ENCODE data around the gene CPA2. TPM values are rescaled to one million over a fixed set of nuclear protein-coding genes. Genes with fewer than 3 reads are reported as not detected.

The CPA2 gene
- total RNA-seq, 1 donor from 2014 or later = 0.52 TPM

GRCh38 chr7:130324306-130324943 lies 57.8 kb downstream of the CPA2 start:
- Histone ChIP-seq H3K27me3 (ENCODE audit: control insufficient read depth in 3 of 3, insufficient read depth in 3 of 3, low read length in 3 of 3) (no peaks in the 10 kb centered on the region), H3K4me1 (ENCODE audit: control insufficient read depth in 3 of 3, insufficient read depth in 3 of 3, low read length in 3 of 3) (no peaks in the 10 kb centered on the region), H3K27ac (ENCODE audit: low read depth, low read length) (no peak overlapping the region), H3K9me3 (ENCODE audit: control insufficient read depth in 3 of 3, low read length in 3 of 3) (no peaks in the 10 kb centered on the region), H3K4me3 (ENCODE audit: low read length in 3 of 3) (no peak overlapping the region), H3K9ac (ENCODE audit: low read depth in 1 of 3, low read length in 3 of 3) (no peak overlapping the region), H3K36me3 (ENCODE audit: control insufficient read depth in 3 of 3, insufficient read depth in 3 of 3, low read length in 3 of 3) (no peaks in the 10 kb centered on the region)

GRCh38 chr7:130329681-130330080 lies 63.0 kb downstream of the CPA2 start:
- no peaks in the 10 kb centered on the region for H3K9me3 ChIP-seq (ENCODE audit: control insufficient read depth in 3 of 3, low read length in 3 of 3)
- no peak overlapping the region for H3K9ac ChIP-seq (ENCODE audit: low read depth in 1 of 3, low read length in 3 of 3)
- H3K4me3 ChIP-seq (ENCODE audit: low read length in 3 of 3) = no peak overlapping the region
- no peaks in the 10 kb centered on the region for H3K36me3 ChIP-seq (ENCODE audit: control insufficient read depth in 3 of 3, insufficient read depth in 3 of 3, low read length in 3 of 3)
- no peak overlapping the region for H3K27ac ChIP-seq (ENCODE audit: low read depth, low read length)
- H3K4me1 ChIP-seq (ENCODE audit: control insufficient read depth in 3 of 3, insufficient read depth in 3 of 3, low read length in 3 of 3) = no peaks in the 10 kb centered on the region
- H3K27me3 ChIP-seq (ENCODE audit: control insufficient read depth in 3 of 3, insufficient read depth in 3 of 3, low read length in 3 of 3) = no peaks in the 10 kb centered on the region

- Histone ChIP-seq H3K4me3 (ENCODE audit: low read length in 3 of 3) (no peak overlapping the region), H3K36me3 (ENCODE audit: control insufficient read depth in 3 of 3, insufficient read depth in 3 of 3, low read length in 3 of 3) (no peaks in the 10 kb centered on the region), H3K9ac (ENCODE audit: low read depth in 1 of 3, low read length in 3 of 3) (no peak overlapping the region), H3K4me1 (ENCODE audit: control insufficient read depth in 3 of 3, insufficient read depth in 3 of 3, low read length in 3 of 3) (no peaks in the 10 kb centered on the region), H3K27me3 (ENCODE audit: control insufficient read depth in 3 of 3, insufficient read depth in 3 of 3, low read length in 3 of 3) (no peaks in the 10 kb centered on the region), H3K27ac (ENCODE audit: low read depth, low read length) (no peak overlapping the region), H3K9me3 (ENCODE audit: control insufficient read depth in 3 of 3, low read length in 3 of 3) (no peaks in the 10 kb centered on the region)
Observed at GRCh38 chr7:130332259-130333053, 65.8 kb downstream of the CPA2 start.

GRCh38 chr7:130333832-130334231 lies 67.2 kb downstream of the CPA2 start:
- Histone ChIP-seq H3K27me3 (ENCODE audit: control insufficient read depth in 3 of 3, insufficient read depth in 3 of 3, low read length in 3 of 3) (no peaks in the 10 kb centered on the region), H3K27ac (ENCODE audit: low read depth, low read length) (no peak overlapping the region), H3K4me3 (ENCODE audit: low read length in 3 of 3) (no peak overlapping the region), H3K36me3 (ENCODE audit: control insufficient read depth in 3 of 3, insufficient read depth in 3 of 3, low read length in 3 of 3) (no peaks in the 10 kb centered on the region), H3K4me1 (ENCODE audit: control insufficient read depth in 3 of 3, insufficient read depth in 3 of 3, low read length in 3 of 3) (no peaks in the 10 kb centered on the region), H3K9me3 (ENCODE audit: control insufficient read depth in 3 of 3, low read length in 3 of 3) (no peaks in the 10 kb centered on the region), H3K9ac (ENCODE audit: low read depth in 1 of 3, low read length in 3 of 3) (no peak overlapping the region)

- H3K36me3 ChIP-seq (ENCODE audit: control insufficient read depth in 3 of 3, insufficient read depth in 3 of 3, low read length in 3 of 3) = no peaks in the 10 kb centered on the region
- H3K4me3 ChIP-seq (ENCODE audit: low read length in 3 of 3) = no peak overlapping the region
- no peak overlapping the region for H3K9ac ChIP-seq (ENCODE audit: low read depth in 1 of 3, low read length in 3 of 3)
- no peak overlapping the region for H3K27ac ChIP-seq (ENCODE audit: low read depth, low read length)
- H3K4me1 ChIP-seq (ENCODE audit: control insufficient read depth in 3 of 3, insufficient read depth in 3 of 3, low read length in 3 of 3) = no peaks in the 10 kb centered on the region
- no peaks in the 10 kb centered on the region for H3K9me3 ChIP-seq (ENCODE audit: control insufficient read depth in 3 of 3, low read length in 3 of 3)
- no peaks in the 10 kb centered on the region for H3K27me3 ChIP-seq (ENCODE audit: control insufficient read depth in 3 of 3, insufficient read depth in 3 of 3, low read length in 3 of 3)
Observed at GRCh38 chr7:130334274-130334673, 67.6 kb downstream of the CPA2 start.

GRCh38 chr7:130337410-130337971 lies 70.8 kb downstream of the CPA2 start:
- Histone ChIP-seq H3K36me3 (ENCODE audit: control insufficient read depth in 3 of 3, insufficient read depth in 3 of 3, low read length in 3 of 3) (no peaks in the 10 kb centered on the region), H3K4me1 (ENCODE audit: control insufficient read depth in 3 of 3, insufficient read depth in 3 of 3, low read length in 3 of 3) (no peaks in the 10 kb centered on the region), H3K9ac (ENCODE audit: low read depth in 1 of 3, low read length in 3 of 3) (no peak overlapping the region), H3K4me3 (ENCODE audit: low read length in 3 of 3) (no peak overlapping the region), H3K27me3 (ENCODE audit: control insufficient read depth in 3 of 3, insufficient read depth in 3 of 3, low read length in 3 of 3) (no peaks in the 10 kb centered on the region), H3K9me3 (ENCODE audit: control insufficient read depth in 3 of 3, low read length in 3 of 3) (no peaks in the 10 kb centered on the region), H3K27ac (ENCODE audit: low read depth, low read length) (no peak overlapping the region)

GRCh38 chr7:130338233-130338632 lies 71.6 kb downstream of the CPA2 start:
- Histone ChIP-seq H3K9me3 (ENCODE audit: control insufficient read depth in 3 of 3, low read length in 3 of 3) (no peaks in the 10 kb centered on the region), H3K9ac (ENCODE audit: low read depth in 1 of 3, low read length in 3 of 3) (no peak overlapping the region), H3K36me3 (ENCODE audit: control insufficient read depth in 3 of 3, insufficient read depth in 3 of 3, low read length in 3 of 3) (no peaks in the 10 kb centered on the region), H3K4me1 (ENCODE audit: control insufficient read depth in 3 of 3, insufficient read depth in 3 of 3, low read length in 3 of 3) (no peaks in the 10 kb centered on the region), H3K4me3 (ENCODE audit: low read length in 3 of 3) (no peak overlapping the region), H3K27me3 (ENCODE audit: control insufficient read depth in 3 of 3, insufficient read depth in 3 of 3, low read length in 3 of 3) (no peaks in the 10 kb centered on the region), H3K27ac (ENCODE audit: low read depth, low read length) (no peak overlapping the region)

Other genes starting within 250 kb of the CPA2 start
- 26.1 TPM for gene ZC3HC1, start 215.5 kb upstream of the CPA2 start, total RNA-seq
- gene KLHDC10, start 196.3 kb upstream of the CPA2 start, total RNA-seq = 49.1 TPM
- 7.3 TPM for gene TMEM209, start 61.5 kb upstream of the CPA2 start, total RNA-seq
- not detected for gene SSMEM1, start 59.0 kb upstream of the CPA2 start, total RNA-seq
- 2.1 TPM for gene CPA4, start 26.3 kb downstream of the CPA2 start, total RNA-seq
- gene CPA5, start 78.0 kb downstream of the CPA2 start, total RNA-seq = not detected
- gene CPA1, start 113.6 kb downstream of the CPA2 start, total RNA-seq = 2.6 TPM
- 7.8 TPM for gene CEP41, start 174.2 kb downstream of the CPA2 start, total RNA-seq
- 446 TPM for gene MEST, start 225.2 kb downstream of the CPA2 start, total RNA-seq

Measured in skeletal muscle tissue (tissue), 4 donors.